HepG2 (cell line): Measurements from ENCODE around the gene ZBTB46. TPM values are rescaled to one million over a fixed set of nuclear protein-coding genes. Genes with fewer than 3 reads are reported as not detected.

Experiments
- EED ChIP-seq: sonication (generic); formaldehyde crosslinking; IDR thresholded peaks from 2 replicates; pipeline ENCODE4 v1.5.0; 2020; ENCODE audit warnings: mild to moderate bottlenecking, missing genetic modification reagents
- ETS1 ChIP-seq: sonication (generic); formaldehyde crosslinking; IDR thresholded peaks from 2 replicates; pipeline ENCODE4 v1.4.0; 2020; ENCODE audit warnings: missing genetic modification reagents
- GTF2F1 ChIP-seq: fragments of 150-350 bp; IDR thresholded peaks from 2 replicates; pipeline ENCODE4 v1.6.1; 2014; ENCODE audit warnings: low read length
- KDM5B ChIP-seq: sonication (generic); formaldehyde crosslinking; IDR thresholded peaks from 2 replicates; pipeline ENCODE4 v1.4.0; 2020; ENCODE audit warnings: missing genetic modification reagents, mild to moderate bottlenecking, borderline replicate concordance
- MAX ChIP-seq: IDR thresholded peaks from 2 replicates; pipeline ENCODE4 v1.6.1; 2012; ENCODE audit warnings: inconsistent platforms
- POGK ChIP-seq: sonication (generic); formaldehyde crosslinking; conservative IDR thresholded peaks from 2 replicates; pipeline ENCODE4 v1.8.0; 2022; ENCODE audit warnings: mild to moderate bottlenecking, moderate library complexity, missing genetic modification reagents
- POLR2AphosphoS2 ChIP-seq: IDR thresholded peaks from 2 replicates; pipeline ENCODE4 v1.6.1; 2011; ENCODE audit warnings: low read depth, low read length, improper control_type of control experiment
- SRSF4 ChIP-seq: fragments of 200-400 bp; formaldehyde crosslinking; IDR thresholded peaks from one replicate; pipeline ENCODE4 v1.6.1; 2018; ENCODE audit warnings: mild to moderate bottlenecking, low read depth, low read length, moderate library complexity; ENCODE audit not compliant: poor library complexity, severe bottlenecking
- THAP7 ChIP-seq: sonication (generic); formaldehyde crosslinking; IDR thresholded peaks from 2 replicates; pipeline ENCODE4 v1.8.1; 2023; ENCODE audit warnings: mild to moderate bottlenecking, missing genetic modification reagents
- ZBTB38 ChIP-seq: sonication (generic); formaldehyde crosslinking; IDR thresholded peaks from 2 replicates; pipeline ENCODE4 v1.5.1; 2020; ENCODE audit warnings: mild to moderate bottlenecking, missing genetic modification reagents
- ZNF224 ChIP-seq: sonication (generic); formaldehyde crosslinking; IDR thresholded peaks from 2 replicates; pipeline ENCODE4 v1.5.0; 2020; ENCODE audit warnings: mild to moderate bottlenecking, missing genetic modification reagents
- ZNF274 ChIP-seq: sonication (generic); formaldehyde crosslinking; IDR thresholded peaks from 2 replicates; pipeline ENCODE4 v1.5.1; 2020; ENCODE audit warnings: mild to moderate bottlenecking, missing genetic modification reagents
- ZNF563 ChIP-seq: sonication (generic); formaldehyde crosslinking; IDR thresholded peaks from 2 replicates; pipeline ENCODE4 v1.8.0; 2022; ENCODE audit warnings: mild to moderate bottlenecking, moderate library complexity, missing genetic modification reagents
- ZNF567 ChIP-seq: sonication (generic); formaldehyde crosslinking; IDR thresholded peaks from 2 replicates; pipeline ENCODE4 v1.8.1; 2023; ENCODE audit warnings: mild to moderate bottlenecking, missing genetic modification reagents, borderline replicate concordance
- ZNF672 ChIP-seq: sonication (generic); formaldehyde crosslinking; IDR thresholded peaks from 2 replicates; pipeline ENCODE4 v1.8.1; 2022; ENCODE audit warnings: missing genetic modification reagents
- ZNF704 ChIP-seq: sonication (generic); formaldehyde crosslinking; IDR thresholded peaks from 2 replicates; pipeline ENCODE4 v1.8.1; 2023; ENCODE audit warnings: mild to moderate bottlenecking, inconsistent platforms, moderate library complexity, missing genetic modification reagents, borderline replicate concordance
- ZNF724P ChIP-seq: sonication (generic); formaldehyde crosslinking; IDR thresholded peaks from 2 replicates; pipeline ENCODE4 v1.8.0; 2022; ENCODE audit warnings: missing genetic modification reagents, borderline replicate concordance
- ZNF883 ChIP-seq: sonication (generic); formaldehyde crosslinking; IDR thresholded peaks from 2 replicates; pipeline ENCODE4 v1.5.1; 2020; ENCODE audit warnings: mild to moderate bottlenecking, missing genetic modification reagents; ENCODE audit errors: not compliant biosample characterization
- ZUFSP ChIP-seq: sonication (generic); formaldehyde crosslinking; IDR thresholded peaks from 2 replicates; pipeline ENCODE4 v1.9.0; 2021; ENCODE audit warnings: missing genetic modification reagents, mild to moderate bottlenecking, borderline replicate concordance
- polyA plus RNA-seq, 8 experiments: library from polyadenylated mRNA; depleted of rRNA in 3 of 8; stranded (reverse) in 7 of 8; unstranded in 1 of 8; fragments of >200 nt; fragmentation: Illumina TruSeq in 4 of 8; extraction: Trizol in 4 of 8; gene quantifications; 2 replicates each; pipeline versions ENCODE4 v1.2.1 to v1.2.3, GENCODE V29; 2011 to 2016; ENCODE audit warnings: low read depth in 4 of 8, missing spikeins in 1 of 8, mixed read lengths in 1 of 8; ENCODE audit not compliant: insufficient read depth in 1 of 8
- total RNA-seq, 5 experiments: library from RNA; depleted of rRNA; stranded (reverse); fragments of >200 nt; fragmentation: Illumina TruSeq; extraction: Trizol; gene quantifications; 2 replicates each; pipeline ENCODE4 v1.2.3, GENCODE V29; 2016; ENCODE audit warnings: low read depth in 1 of 5

The ZBTB46 gene
- total and polyA plus RNA-seq, 2 of the 13 experiments (the other 11 are each of a cell fraction or from before 2014, with no cell fraction given): 1.6 to 13.5 TPM

- TF ChIP-seq ETS1: no peak
- peak; percentile 38; the same call in 1 of the 2 replicates for TF ChIP-seq MAX
- TF ChIP-seq THAP7: peak; percentile 48; the same call in 1 of the 2 replicates
- no peak for TF ChIP-seq ZNF883 (CRISPR knock-in tag)
- no peak for TF ChIP-seq ZNF224 (CRISPR knock-in tag)
- peak; percentile 48; the same call in 1 of the 2 replicates for TF ChIP-seq POLR2AphosphoS2
- TF ChIP-seq SRSF4: no peak
- no peak for TF ChIP-seq GTF2F1
- TF ChIP-seq EED (CRISPR knock-in tag): 0 out of 2 replicates have a peak, but pooled peaks have one; percentile 24
- TF ChIP-seq ZNF724P (CRISPR knock-in tag): no peak
- TF ChIP-seq ZNF704 (CRISPR knock-in tag): no peak
- TF ChIP-seq ZUFSP: no peak
- no peak for TF ChIP-seq ZNF567 (CRISPR knock-in tag)
- TF ChIP-seq ZNF563 (CRISPR knock-in tag): 0 out of 2 replicates have a peak, but pooled peaks have one; percentile 11
- TF ChIP-seq ZNF274 (CRISPR knock-in tag): 0 out of 2 replicates have a peak, but pooled peaks have one; percentile 31
- TF ChIP-seq KDM5B (CRISPR knock-in tag): no peak; the same call in 1 of the 2 replicates
- TF ChIP-seq ZBTB38 (CRISPR knock-in tag): peak; percentile 47; the same call in 1 of the 2 replicates
- no peak for TF ChIP-seq ZNF672 (CRISPR knock-in tag)
- no peak for TF ChIP-seq POGK
Measured at GRCh38 chr20:63735859-63736718, 95.0 kb downstream of the ZBTB46 start, which contains the start of gene LIME1 (continued).
